IMR-90 (cell line): ENCODE measurements around the gene HDGFL2.

Experiments used
- CEBPB ChIP-seq: IDR thresholded peaks from 2 replicates; pipeline ENCODE4 v1.6.1; 2012; ENCODE audit warnings: low read depth, low read length, improper control_type of control experiment
- CTCF ChIP-seq: conservative IDR thresholded peaks from 2 replicates; pipeline ENCODE4 v1.5.1; 2012; ENCODE audit warnings: mild to moderate bottlenecking, low read depth, low read length, improper control_type of control experiment
- POLR2A ChIP-seq: IDR thresholded peaks from 2 replicates; pipeline ENCODE4 v1.6.1; 2012; ENCODE audit warnings: mild to moderate bottlenecking, low read depth, low read length

DNA sequence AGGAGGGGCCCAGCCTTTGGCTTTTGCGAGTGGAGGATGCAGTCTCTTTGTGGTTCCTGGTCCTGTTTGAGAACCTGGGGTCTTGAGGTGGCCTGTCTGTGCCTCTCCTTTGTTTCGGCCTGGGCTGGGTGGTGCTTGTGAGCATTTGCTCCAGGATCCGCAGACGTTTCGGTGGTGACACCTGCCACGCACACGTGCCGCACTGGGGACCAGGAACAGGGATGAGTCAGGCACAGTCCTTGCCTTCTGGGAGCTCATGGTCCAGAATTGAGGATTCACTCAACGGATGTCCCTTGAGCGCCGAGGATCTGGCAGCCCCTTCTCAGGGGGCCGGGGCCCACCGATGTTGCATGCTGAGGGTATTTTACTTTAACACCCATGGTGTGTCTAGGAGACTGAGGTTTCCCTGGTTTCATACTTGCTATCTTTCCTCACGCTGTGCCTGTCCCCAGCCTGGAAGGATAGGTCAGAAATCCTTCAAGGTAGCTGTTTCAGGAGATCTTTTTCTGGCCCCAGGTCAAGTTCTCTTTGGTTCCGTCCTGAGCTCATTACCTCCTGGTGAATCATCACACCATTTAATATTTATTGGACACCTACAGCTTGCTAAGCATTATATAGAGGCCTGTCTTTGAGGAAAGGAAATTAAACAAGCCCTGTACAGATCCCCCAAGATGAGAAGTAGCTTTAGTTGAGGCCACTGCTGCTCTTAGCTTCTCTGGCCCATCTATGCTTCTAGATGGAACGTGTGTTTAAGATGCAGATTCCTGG lies 5.1 kb downstream of the HDGFL2 start:
- no peak for TF ChIP-seq CTCF
- TF ChIP-seq POLR2A = no peak
- no peak for TF ChIP-seq CEBPB
